GM18909 (cell line): ENCODE data around the gene ERP44.
"Not testable (repeated sequence)": the region's sequence is repeated elsewhere in the genome, so short reads cannot be mapped to it uniquely, and the experiment has no call there.

ENCODE experiments used
- ATAC-seq: cut with Tn5 transposase; IDR thresholded peaks from one replicate; pipeline ENCODE4 v1.9.1; 2021; ENCODE audit warnings: mild to moderate bottlenecking; ENCODE audit not compliant: unreplicated experiment, poor library complexity

The ERP44 gene

GRCh38 chr9:100104314-100104713, 5.5 kb upstream of the ERP44 start:
- ATAC-seq, result no peak

GRCh38 chr9:100101608-100102007, 2.8 kb upstream of the ERP44 start:
- no peak for ATAC-seq

- no peak for ATAC-seq
These were observed 1.4 kb upstream of the ERP44 start for GRCh38 chr9:100100146-100100667.

- peak; percentile 2 for ATAC-seq
These were observed 882 bp upstream of the ERP44 start for GRCh38 chr9:100099722-100100042.

GRCh38 chr9:100098046-100098886, 534 bp downstream of the ERP44 start:
- peak; percentile 17 for ATAC-seq

- no peak for ATAC-seq
These were observed 2.4 kb downstream of the ERP44 start for GRCh38 chr9:100096378-100096916.

- not testable (repeated sequence) for ATAC-seq
These were observed 4.4 kb downstream of the ERP44 start for GRCh38 chr9:100094411-100094810.

GRCh38 chr9:100092066-100092465, 6.7 kb downstream of the ERP44 start:
- no peak for ATAC-seq

- ATAC-seq, result no peak
These were observed 7.2 kb downstream of the ERP44 start for GRCh38 chr9:100091650-100092049.

- no peak for ATAC-seq
These were observed 7.9 kb downstream of the ERP44 start for GRCh38 chr9:100090880-100091279.

GRCh38 chr9:100088202-100088601, 10.6 kb downstream of the ERP44 start:
- no peak for ATAC-seq

- ATAC-seq, result no peak
These were observed 11.6 kb downstream of the ERP44 start for GRCh38 chr9:100087218-100087617.

GRCh38 chr9:100086097-100086635, 12.6 kb downstream of the ERP44 start:
- no peak for ATAC-seq

- ATAC-seq, result peak; percentile 88
These were observed 14.1 kb downstream of the ERP44 start for GRCh38 chr9:100084734-100085133.

GRCh38 chr9:100084128-100084453, 14.7 kb downstream of the ERP44 start:
- ATAC-seq, result peak; percentile 60

- peak; percentile 44 for ATAC-seq
These were observed 15.2 kb downstream of the ERP44 start for GRCh38 chr9:100083448-100084127.

GRCh38 chr9:100082782-100083181, 16.0 kb downstream of the ERP44 start:
- no peak for ATAC-seq

- not testable (repeated sequence) for ATAC-seq
These were observed 22.5 kb downstream of the ERP44 start for GRCh38 chr9:100076256-100076655.

- ATAC-seq, result no peak
These were observed 23.8 kb downstream of the ERP44 start for GRCh38 chr9:100074989-100075388.

GRCh38 chr9:100074093-100074492, 24.7 kb downstream of the ERP44 start:
- ATAC-seq, result no peak

- no peak for ATAC-seq
These were observed 26.0 kb downstream of the ERP44 start for GRCh38 chr9:100072805-100073204.
